Stimulated activated CD8-positive, alpha-beta memory T cell treated with anti-CD3 and anti-CD28 coated beads, Interleukin-7, amount 100 ng/mL, for 48 hours (primary cell): ENCODE data around the gene PARP3.
A peak's percentile ranks its signal among the peaks of the same experiment; 100 is the strongest.
"Not testable (repeated sequence)": the region's sequence is repeated elsewhere in the genome, so short reads cannot be mapped to it uniquely, and the experiment has no call there.

Source experiments
- DNase-seq, 2 donors: peaks; one replicate each; pipeline ENCODE4 v3.0.0-alpha.2; 2020; ENCODE audit warnings: low read depth in 1 of 2; ENCODE audit errors: extremely low read depth in 1 of 2

PARP3 gene

GRCh38 chr3:51983578-51984268 lies 41.6 kb downstream of the PARP3 start:
- no peak for DNase-seq

GRCh38 chr3:51984269-51984647 lies 42.1 kb downstream of the PARP3 start:
- DNase-seq = no peak

- DNase-seq = no peak
Observed at GRCh38 chr3:51985063-51985462, 42.9 kb downstream of the PARP3 start.

- DNase-seq = no peak
Observed at GRCh38 chr3:51986010-51986947, 44.1 kb downstream of the PARP3 start.

- no peak for DNase-seq
Observed at GRCh38 chr3:51987568-51987967, 45.4 kb downstream of the PARP3 start.

- no peak for DNase-seq
Observed at GRCh38 chr3:51988286-51989146, 46.4 kb downstream of the PARP3 start.

GRCh38 chr3:51990501-51990971 lies 48.4 kb downstream of the PARP3 start:
- not testable (repeated sequence) for DNase-seq

- no peak for DNase-seq
Observed at GRCh38 chr3:51992017-51992682, 50.0 kb downstream of the PARP3 start.

GRCh38 chr3:51993657-51994056 lies 51.5 kb downstream of the PARP3 start:
- DNase-seq = not testable (repeated sequence)

- DNase-seq = no peak
Observed at GRCh38 chr3:51994530-51994929, 52.4 kb downstream of the PARP3 start.

GRCh38 chr3:51995346-51996163 lies 53.4 kb downstream of the PARP3 start, which contains the start of gene RPL29:
RPL29 (minus strand) TSS chr3:51995895; CDS start chr3:51995461, 434 bp downstream.
- DNase-seq = peak; percentile 74 to 84

GRCh38 chr3:51997172-51997571 lies 55.0 kb downstream of the PARP3 start:
- DNase-seq = no peak

- DNase-seq = no peak
Observed at GRCh38 chr3:51997935-51998596, 55.9 kb downstream of the PARP3 start.
